Prostate gland (tissue), 2 donors: ENCODE data around the gene TEC.

Experiments
- CTCF ChIP-seq, 4 experiments: fragments of 200-600 bp in 2 of 4; fragments of 450-650 bp in 2 of 4; sonication (generic) in 2 of 4; IDR thresholded peaks; 1 replicate in 3 of 4; 2 replicates in 1 of 4; pipeline ENCODE4 v1.5.1; 2016 to 2019; ENCODE audit warnings: antibody characterized with exemption in 4 of 4, mild to moderate bottlenecking in 2 of 4, moderate library complexity in 2 of 4
- POLR2A ChIP-seq: fragments of 450-650 bp; IDR thresholded peaks from one replicate; pipeline ENCODE4 v1.6.1; 2016; ENCODE audit warnings: antibody characterized with exemption, mild to moderate bottlenecking

GRCh38 chr4:48203819-48204218 lies 65.8 kb downstream of the TEC start:
- TF ChIP-seq CTCF (IDR thresholded peaks at IDR 0.05) (no peak), POLR2A (no peak)
